ENCODE results near the gene LBHD2. TPM values are rescaled to one million over a fixed set of nuclear protein-coding genes. Genes with fewer than 3 reads are reported as not detected.

LBHD2 gene
- total and polyA plus RNA-seq, 2 of the 13 experiments (the other 11 are each of a cell fraction or from before 2014, with no cell fraction given) = 0.67 to 1.00 TPM

DNA sequence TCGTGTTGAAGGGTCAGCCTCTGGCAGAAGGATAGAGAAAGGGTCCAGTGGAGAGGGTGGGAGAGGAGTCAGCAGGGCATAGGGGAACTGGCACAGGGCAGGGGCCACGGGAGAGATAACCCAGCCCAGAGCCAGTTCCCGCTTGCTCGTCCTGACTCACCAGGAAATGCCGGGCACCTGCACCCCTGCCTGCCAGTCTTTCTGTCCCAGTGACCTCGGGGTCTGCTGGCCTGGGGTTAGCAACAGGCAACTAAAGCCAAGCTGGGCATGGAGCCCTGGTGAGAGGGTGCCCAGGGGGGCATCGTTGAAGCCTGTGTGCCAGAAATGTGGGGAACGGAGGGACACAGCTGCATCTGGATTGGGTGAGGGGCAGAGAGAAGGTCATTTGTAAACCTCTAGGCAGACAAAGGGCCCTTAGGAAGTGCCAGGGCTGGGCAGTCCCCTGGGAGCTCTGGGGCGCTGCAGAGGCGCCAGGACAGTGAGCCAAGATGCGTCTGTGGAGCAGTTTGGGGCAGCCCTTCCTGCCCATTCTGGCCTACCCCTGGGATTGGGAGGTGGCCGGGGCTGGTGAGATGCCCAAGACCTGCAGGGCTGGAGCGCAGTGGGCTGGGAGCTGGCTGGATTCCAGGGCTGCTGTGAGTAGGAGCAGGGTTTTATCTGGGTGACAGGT lies 44.8 kb downstream of the LBHD2 start:
- intact Hi-C loops (cut with micrococcal nuclease; ENCODE audit: unreplicated experiment) (no loop called here), in situ Hi-C loops (cut with HindIII; ENCODE audit: extremely low pct_ligation_motif_present, low pct_unique_long_range_greater_than_20kb) (no loop called here)
- BruUV-seq (replicated peaks) = no TSS peak
- 52% methylated on average over 9 of the region's 13 CpGs for WGBS (ENCODE audit: low lambda C conversion rate)
- TF ChIP-seq ZNF282 (IDR thresholded peaks at IDR 0.05; ENCODE audit: partially characterized antibody) = no peak
- TF ChIP-seq ZNF788 (CRISPR knock-in tag; IDR thresholded peaks at IDR 0.05; ENCODE audit: borderline replicate concordance) = no peak
- no peak for TF ChIP-seq ZNF563 (CRISPR knock-in tag; IDR thresholded peaks at IDR 0.05)
- no peak for TF ChIP-seq SALL1 (CRISPR knock-in tag; IDR thresholded peaks at IDR 0.05)
- TF ChIP-seq SETDB1 (CRISPR knock-in tag; IDR thresholded peaks at IDR 0.05; ENCODE audit: borderline replicate concordance) = no peak
- ChIA-PET POLR2A (no interaction called here), CTCF (ENCODE audit: low intra/inter-chr PET ratio, low total read pairs) (no interaction called here)
- peaks cover 30% of the 10 kb centered on the region for H3K4me1 ChIP-seq (ENCODE audit: insufficient read depth, low read length)
- no peak overlapping the region for H3K4me2 ChIP-seq (ENCODE audit: low read depth, low read length)
- no peak overlapping the region for H3K4me3 ChIP-seq (replicated peaks in 1 of 3; ENCODE audit: insufficient read depth in 1 of 3, low read depth in 2 of 3, low read length in 3 of 3)
- H3K79me2 ChIP-seq (ENCODE audit: insufficient read depth, low read length) = no peaks in the 10 kb centered on the region
- H3K9ac ChIP-seq (ENCODE audit: insufficient read depth, low read depth, low read length) = no peak overlapping the region
- H4K20me1 ChIP-seq (ENCODE audit: insufficient read depth, low read length) = no peaks in the 10 kb centered on the region; the same call in 1 of the 2 replicates
- DNase-seq (ENCODE audit: low spot score) (no peak), FAIRE-seq (no peak), ATAC-seq (no peak)
- no peak overlapping the region for H2AFZ ChIP-seq (ENCODE audit: low read length)
- no peak overlapping the region for H3K27ac ChIP-seq (ENCODE audit: extremely low read length, insufficient read depth, low read length)
- H3K27me3 ChIP-seq (ENCODE audit: control insufficient read depth in 1 of 2, insufficient read depth in 2 of 2, low read length in 2 of 2) = peaks cover 7 to 68% of the 10 kb centered on the region in 2 experiments; a peak in 4 of 5 replicates
- no peaks in the 10 kb centered on the region for H3K36me3 ChIP-seq (replicated peaks in 1 of 2; ENCODE audit: control insufficient read depth in 1 of 2, insufficient read depth in 2 of 2, low read length in 2 of 2)
- no peaks in the 10 kb centered on the region for H3K9me3 ChIP-seq (ENCODE audit: low read length)

DNA sequence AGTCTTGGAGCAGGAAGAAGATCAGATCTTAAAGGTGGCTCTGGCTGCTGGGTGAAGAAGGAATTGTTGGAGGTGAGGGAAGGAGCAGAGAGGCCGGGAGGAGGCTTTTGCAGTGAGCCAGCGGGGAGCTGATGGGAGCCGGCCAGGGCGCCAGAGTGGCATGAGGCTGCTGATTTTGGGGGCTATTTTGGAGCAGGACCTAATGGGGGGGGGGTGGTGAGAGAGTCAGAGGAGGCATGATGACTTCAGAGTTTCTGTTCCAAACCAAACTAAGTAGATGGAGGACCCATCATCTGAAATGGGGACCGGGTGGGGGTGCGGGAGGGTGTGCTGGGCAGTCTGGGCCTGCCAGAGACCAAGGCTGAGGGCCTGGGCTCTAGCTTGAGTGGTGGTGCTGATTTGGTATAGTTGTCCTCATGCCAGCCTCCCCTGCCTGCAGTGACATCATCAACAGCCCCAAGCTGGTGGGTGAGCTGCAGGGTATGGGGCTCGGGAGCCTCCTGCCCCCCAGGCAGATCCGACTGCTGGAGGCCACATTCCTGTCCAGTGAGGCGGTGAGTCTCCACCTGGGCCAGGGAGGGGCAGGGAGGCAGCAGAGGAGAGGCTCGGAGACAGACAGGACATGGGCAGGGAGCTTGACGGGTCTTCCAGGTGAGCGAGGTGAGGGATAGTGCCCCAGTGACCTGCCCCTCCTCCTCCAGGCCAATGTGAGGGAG lies 45.4 kb downstream of the LBHD2 start:
- CTCF ChIA-PET (ENCODE audit: low intra/inter-chr PET ratio, low total read pairs) = no interaction called here
- in situ Hi-C loops (cut with HindIII; ENCODE audit: extremely low pct_ligation_motif_present, low pct_unique_long_range_greater_than_20kb) = no loop called here
- no peak overlapping the region for H2AFZ ChIP-seq (ENCODE audit: low read length)
- POLR2A ChIA-PET = no interaction called here
- H3K36me3 ChIP-seq (replicated peaks in 1 of 2; ENCODE audit: control insufficient read depth in 1 of 2, insufficient read depth in 2 of 2, low read length in 2 of 2) = no peaks in the 10 kb centered on the region
- H3K79me2 ChIP-seq (ENCODE audit: insufficient read depth, low read length) = no peaks in the 10 kb centered on the region
- no peak overlapping the region for H3K4me3 ChIP-seq (replicated peaks in 1 of 3; ENCODE audit: insufficient read depth in 1 of 3, low read depth in 2 of 3, low read length in 3 of 3)
- DNase-seq (ENCODE audit: low spot score) = no peak
- no peak for FAIRE-seq
- H3K9ac ChIP-seq (ENCODE audit: insufficient read depth, low read depth, low read length) = no peak overlapping the region
- H3K4me2 ChIP-seq (ENCODE audit: low read depth, low read length) = no peak overlapping the region
- WGBS (ENCODE audit: low lambda C conversion rate) = 64% methylated on average over 10 of the region's 12 CpGs
- intact Hi-C loops (cut with micrococcal nuclease; ENCODE audit: unreplicated experiment) = no loop called here
- H3K4me1 ChIP-seq (ENCODE audit: insufficient read depth, low read length) = peaks cover 30% of the 10 kb centered on the region
- TF ChIP-seq REL (CRISPR knock-in tag; conservative IDR thresholded peaks at IDR 0.05) (no peak), HOXA7 (CRISPR knock-in tag; IDR thresholded peaks at IDR 0.05) (no peak), ZC3H13 (CRISPR knock-in tag; IDR thresholded peaks at IDR 0.05) (no peak), CREB1 (IDR thresholded peaks at IDR 0.05) (0 out of 2 replicates have a peak, but pooled peaks have one; percentile 22), CREB1 (CRISPR knock-in tag; IDR thresholded peaks at IDR 0.05) (no peak), ZNF619 (CRISPR knock-in tag; IDR thresholded peaks at IDR 0.05) (no peak)
- no peak overlapping the region for H3K27ac ChIP-seq (ENCODE audit: extremely low read length, insufficient read depth, low read length)
- no peak for ATAC-seq
- no TSS peak for BruUV-seq (replicated peaks)
- H3K9me3 ChIP-seq (ENCODE audit: low read length) = no peaks in the 10 kb centered on the region
- peaks cover 7 to 61% of the 10 kb centered on the region in 2 experiments; a peak in 4 of 5 replicates for H3K27me3 ChIP-seq (ENCODE audit: control insufficient read depth in 1 of 2, insufficient read depth in 2 of 2, low read length in 2 of 2)
- no peaks in the 10 kb centered on the region; the same call in 1 of the 2 replicates for H4K20me1 ChIP-seq (ENCODE audit: insufficient read depth, low read length)
